Body of pancreas (tissue), 4 donors: ENCODE measurements around the gene MGLL.
A peak's percentile ranks its signal among the peaks of the same experiment; 100 is the strongest.

ENCODE experiments used
- CTCF ChIP-seq, 7 experiments: fragments of 450-650 bp in 4 of 7; fragments of 200-600 bp in 3 of 7; sonication (generic) in 3 of 7; IDR thresholded peaks; one replicate each; pipeline ENCODE4 v1.5.1; 2016 to 2019; ENCODE audit warnings: antibody characterized with exemption in 7 of 7
- POLR2A ChIP-seq, 3 donors: fragments of 450-650 bp; IDR thresholded peaks; one replicate each; pipeline ENCODE4 v1.6.1; 2016; ENCODE audit warnings: antibody characterized with exemption in 3 of 3, mild to moderate bottlenecking in 2 of 3

DNA sequence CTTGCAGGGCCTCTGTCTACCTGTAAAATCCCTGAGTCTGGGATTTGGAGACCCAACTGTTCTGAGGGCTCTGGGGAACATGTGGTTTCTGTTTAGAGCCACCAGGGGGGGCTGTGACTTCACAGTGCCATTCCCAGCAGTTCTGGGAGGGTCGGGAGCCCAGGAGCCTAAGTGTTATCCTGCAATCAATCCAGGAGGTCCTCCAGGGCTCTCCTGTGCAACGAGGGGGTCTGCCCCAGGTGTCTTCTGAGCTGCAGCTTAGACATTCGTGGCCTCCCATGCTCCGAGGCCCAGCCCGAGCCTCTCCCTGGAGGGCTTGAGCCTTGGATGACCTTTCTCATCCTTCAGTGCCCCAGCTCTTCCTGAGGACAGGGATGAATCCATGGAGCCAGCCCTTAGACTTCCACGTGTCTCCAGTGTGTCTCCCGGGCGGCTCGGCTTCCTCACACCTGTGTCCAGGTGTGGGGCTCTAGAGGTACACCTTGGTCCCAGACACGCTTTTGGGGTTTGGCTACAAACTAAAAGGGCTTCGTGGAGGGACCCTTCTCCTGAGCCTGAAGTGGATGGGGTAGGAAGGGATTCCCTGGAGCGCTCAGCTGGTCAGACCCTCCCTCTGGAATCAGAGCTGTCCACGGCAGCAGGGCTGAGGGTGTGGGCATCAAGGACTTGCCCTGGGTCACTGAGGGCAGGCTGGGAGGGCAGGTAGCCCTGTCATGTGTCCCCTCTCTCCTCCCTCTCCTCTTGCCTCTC is 169.9 kb downstream of the MGLL start:
- TF ChIP-seq CTCF (IDR thresholded peaks at IDR 0.05): peak; percentile 17 to 77 (median 71)
- no peak for TF ChIP-seq POLR2A (IDR thresholded peaks at IDR 0.05)
